Lung (tissue), 12 donors: ENCODE data around the gene STAB2. TPM values are rescaled to one million over a fixed set of nuclear protein-coding genes. Genes with fewer than 3 reads are reported as not detected.
A peak's percentile ranks its signal among the peaks of the same experiment; 100 is the strongest.
"Not testable (repeated sequence)": the region's sequence is repeated elsewhere in the genome, so short reads cannot be mapped to it uniquely, and the experiment has no call there.

ENCODE experiments used
- ATAC-seq: fragments of 200-7000 bp; cut with Tn5 transposase; one replicate; pipeline ENCODE4 v1.9.1; 2020; ENCODE audit warnings: moderate number of reproducible peaks; ENCODE audit not compliant: insufficient read depth, low FRiP score
- DNase-seq, 3 donors: peaks; one replicate each; pipeline ENCODE4 v3.0.0-alpha.2; 2013 to 2017
- H3K27ac ChIP-seq, 2 donors: one replicate each; pipeline ENCODE4 v1.5.1; 2013; ENCODE audit warnings: mild to moderate bottlenecking in 2 of 2, moderate library complexity in 2 of 2, control low read depth in 1 of 2, inconsistent platforms in 1 of 2, low read depth in 1 of 2, low read length in 1 of 2
- H3K27me3 ChIP-seq, 3 donors: one replicate each; pipeline ENCODE4 v1.5.1; 2013; ENCODE audit warnings: low read length in 2 of 3; ENCODE audit not compliant: control insufficient read depth in 3 of 3, insufficient read depth in 3 of 3
- H3K36me3 ChIP-seq, 4 donors: one replicate each; pipeline ENCODE4 v1.5.1; 2013; ENCODE audit warnings: low read length in 4 of 4, mild to moderate bottlenecking in 1 of 4, moderate library complexity in 1 of 4; ENCODE audit not compliant: control insufficient read depth in 4 of 4, insufficient read depth in 4 of 4
- H3K4me1 ChIP-seq, 5 donors: one replicate each; pipeline ENCODE4 v1.5.1; 2013; ENCODE audit warnings: low read length in 5 of 5, mild to moderate bottlenecking in 2 of 5, moderate library complexity in 1 of 5; ENCODE audit not compliant: control insufficient read depth in 5 of 5, insufficient read depth in 5 of 5
- H3K4me3 ChIP-seq: one replicate; pipeline ENCODE4 v1.5.1; 2013; ENCODE audit warnings: mild to moderate bottlenecking, control low read depth, moderate library complexity
- H3K9ac ChIP-seq, 2 donors: one replicate each; pipeline ENCODE4 v1.5.1; 2013; ENCODE audit warnings: low read length in 2 of 2, control low read depth in 1 of 2; ENCODE audit not compliant: insufficient read depth in 1 of 2
- H3K9me3 ChIP-seq, 4 donors: one replicate each; pipeline ENCODE4 v1.5.1; 2013; ENCODE audit warnings: low read length in 3 of 4, mild to moderate bottlenecking in 1 of 4, moderate library complexity in 1 of 4; ENCODE audit not compliant: control insufficient read depth in 4 of 4, insufficient read depth in 3 of 4
- WGBS, 2 donors: extraction: QIAGEN DNeasy Blood & Tissue Kit; methylation state at CpG; one replicate each; pipeline ENCODE4 v1.1.7; 2013; 5-methylcytosine and 5-hydroxymethylcytosine counted together
- polyA plus RNA-seq, 2 donors: library from polyadenylated mRNA; stranded (reverse); fragments of 200-250 nt; gene quantifications; one replicate each; pipeline ENCODE4 v1.2.1, GENCODE V29; 2013
- total RNA-seq, 2 donors: library from RNA; depleted of rRNA in 1 of 2; stranded (reverse); fragments of >200 nt in 1 of 2; gene quantifications; one replicate each; pipeline ENCODE4 v1.2.1, GENCODE V29; 2014 to 2021
- TF ChIP-seq, protein P1 (sequence below): IDR thresholded peaks from 2 replicates; pipeline ENCODE4 v1.5.1; 2012; ENCODE audit warnings: mild to moderate bottlenecking; ENCODE audit errors: control extremely low read depth, extremely low read depth
- donor health status: control.
- donor health status: control.
- donor health status: Bipolar disorder and iron deficiency.
- donor health status: healthy.
- donor health status: DM: yes; HTN: yes; CAD: no.

The STAB2 gene
- total and polyA plus RNA-seq, 4 donors, result 0.06 to 10.0 (median 0.43) TPM

DNA sequence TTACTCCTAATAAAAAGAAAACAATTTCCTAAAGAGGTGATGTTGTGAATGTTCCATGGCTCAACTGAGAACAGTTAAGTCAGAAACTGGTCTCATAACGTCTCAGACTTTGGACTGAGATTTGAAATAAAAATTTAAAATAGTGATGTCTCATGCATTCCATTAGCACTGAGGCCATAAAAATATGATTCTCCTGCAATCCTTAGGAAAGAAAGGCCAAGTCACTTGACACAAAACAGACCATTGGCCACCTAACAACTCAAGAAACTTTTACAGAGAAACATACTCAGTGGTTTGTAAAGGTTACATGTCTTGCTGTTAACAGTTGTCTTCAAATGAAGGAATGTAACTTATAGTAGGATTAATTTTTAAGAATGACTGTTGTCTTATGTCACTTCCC lies 58.1 kb downstream of the STAB2 start:
- H3K9me3 ChIP-seq, result no peaks in the 10 kb centered on the region
- no peaks in the 10 kb centered on the region for H3K27me3 ChIP-seq
- no peak for ATAC-seq
- H3K4me3 ChIP-seq, result no peak overlapping the region
- no peak overlapping the region for H3K9ac ChIP-seq
- DNase-seq, result no peak
- no peaks in the 10 kb centered on the region for H3K4me1 ChIP-seq
- no peak overlapping the region for H3K27ac ChIP-seq
- 78 to 82% methylated on average over 1 of the region's 1 CpG for WGBS, 2 donors
- no peaks in the 10 kb centered on the region for H3K36me3 ChIP-seq
- TF ChIP-seq, protein P1, sequence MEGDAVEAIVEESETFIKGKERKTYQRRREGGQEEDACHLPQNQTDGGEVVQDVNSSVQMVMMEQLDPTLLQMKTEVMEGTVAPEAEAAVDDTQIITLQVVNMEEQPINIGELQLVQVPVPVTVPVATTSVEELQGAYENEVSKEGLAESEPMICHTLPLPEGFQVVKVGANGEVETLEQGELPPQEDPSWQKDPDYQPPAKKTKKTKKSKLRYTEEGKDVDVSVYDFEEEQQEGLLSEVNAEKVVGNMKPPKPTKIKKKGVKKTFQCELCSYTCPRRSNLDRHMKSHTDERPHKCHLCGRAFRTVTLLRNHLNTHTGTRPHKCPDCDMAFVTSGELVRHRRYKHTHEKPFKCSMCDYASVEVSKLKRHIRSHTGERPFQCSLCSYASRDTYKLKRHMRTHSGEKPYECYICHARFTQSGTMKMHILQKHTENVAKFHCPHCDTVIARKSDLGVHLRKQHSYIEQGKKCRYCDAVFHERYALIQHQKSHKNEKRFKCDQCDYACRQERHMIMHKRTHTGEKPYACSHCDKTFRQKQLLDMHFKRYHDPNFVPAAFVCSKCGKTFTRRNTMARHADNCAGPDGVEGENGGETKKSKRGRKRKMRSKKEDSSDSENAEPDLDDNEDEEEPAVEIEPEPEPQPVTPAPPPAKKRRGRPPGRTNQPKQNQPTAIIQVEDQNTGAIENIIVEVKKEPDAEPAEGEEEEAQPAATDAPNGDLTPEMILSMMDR, result no peak

DNA sequence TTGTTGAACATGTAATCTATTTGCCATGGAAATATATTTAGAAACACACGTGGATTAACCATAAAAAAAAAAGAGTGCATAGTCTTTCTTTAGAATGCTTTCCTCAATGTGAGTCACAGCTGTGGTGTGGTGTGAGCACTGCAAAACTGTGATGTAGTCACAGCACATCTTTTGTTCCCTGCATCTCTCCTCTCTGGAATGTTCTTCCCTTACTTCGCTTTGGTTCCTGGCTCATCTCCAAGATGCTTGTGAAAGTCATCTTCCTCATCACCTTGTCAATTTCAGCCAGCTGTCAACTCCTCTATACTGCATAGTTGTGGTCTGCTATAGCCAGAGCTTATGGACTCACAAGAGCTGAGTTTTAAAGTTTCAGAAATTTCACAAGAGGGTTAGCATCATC lies 60.2 kb downstream of the STAB2 start:
- Histone ChIP-seq H3K4me1 (no peaks in the 10 kb centered on the region), H3K27ac (no peak overlapping the region), H3K27me3 (no peaks in the 10 kb centered on the region), H3K9ac (no peak overlapping the region), H3K4me3 (no peak overlapping the region), H3K9me3 (no peaks in the 10 kb centered on the region), H3K36me3 (no peaks in the 10 kb centered on the region)
- ATAC-seq, result no peak
- TF ChIP-seq, protein P1, result no peak
- no peak for DNase-seq
- WGBS, 2 donors, result 43 to 52% methylated on average over 2 of the region's 2 CpGs

DNA sequence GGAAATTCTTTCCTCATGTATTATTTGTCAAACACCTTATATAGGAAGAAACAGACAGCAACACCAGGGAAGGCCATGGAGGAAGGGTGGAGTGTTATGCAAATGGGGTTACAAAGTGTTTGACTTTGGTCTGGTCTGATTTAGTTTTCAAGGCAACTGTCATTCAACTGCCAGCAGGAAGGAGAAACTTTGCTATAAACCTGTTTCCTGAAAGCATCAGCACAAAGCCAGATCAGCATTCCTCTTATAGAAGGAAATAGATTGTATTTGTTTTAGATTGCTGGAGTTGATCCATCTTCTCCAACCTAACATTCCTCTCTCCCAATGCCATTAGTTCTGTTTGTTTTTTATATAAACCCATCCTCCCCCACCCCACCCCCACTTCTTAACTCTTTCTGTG lies 65.7 kb downstream of the STAB2 start:
- no peak overlapping the region for H3K27ac ChIP-seq
- H3K27me3 ChIP-seq, result no peaks in the 10 kb centered on the region
- no peak overlapping the region for H3K4me3 ChIP-seq
- peaks cover 0 to 7% (median 0%) of the 10 kb centered on the region in 5 donors for H3K4me1 ChIP-seq
- TF ChIP-seq, protein P1, result no peak
- ATAC-seq (no peak), DNase-seq (peak in 1 of 3 donors; percentile 22)
- no peaks in the 10 kb centered on the region for H3K36me3 ChIP-seq
- peaks cover 0 to 2% (median 0%) of the 10 kb centered on the region in 4 donors for H3K9me3 ChIP-seq
- no peak overlapping the region for H3K9ac ChIP-seq

DNA sequence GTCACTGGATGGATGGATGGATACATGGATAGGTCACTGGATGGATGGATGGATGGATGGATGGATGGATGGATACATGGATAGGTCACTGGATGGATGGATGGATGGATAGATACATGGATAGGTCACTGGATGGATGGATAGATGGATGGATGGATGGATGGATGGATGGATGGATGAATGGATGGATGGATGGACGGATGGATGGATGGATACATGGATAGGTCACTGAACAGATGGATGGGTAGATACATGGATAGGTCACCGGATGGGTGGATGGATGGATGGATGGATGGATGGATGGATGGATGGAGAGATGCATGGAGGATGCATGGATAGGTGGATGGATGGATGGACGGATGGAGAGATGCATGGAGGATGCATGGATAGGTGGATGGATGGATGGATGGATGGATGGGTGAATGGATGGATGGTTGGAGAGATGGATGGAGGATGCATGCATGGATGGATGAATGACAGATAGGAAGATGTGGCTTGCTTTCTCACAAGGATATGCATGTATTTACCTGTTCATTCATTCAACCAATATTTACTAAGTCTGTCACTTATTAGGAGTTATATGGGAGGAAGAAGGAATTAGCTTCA lies 66.6 kb downstream of the STAB2 start:
- H3K4me1 ChIP-seq, H3K27me3 ChIP-seq, H3K9ac ChIP-seq, ATAC-seq, H3K9me3 ChIP-seq, H3K36me3 ChIP-seq, DNase-seq, H3K27ac ChIP-seq, H3K4me3 ChIP-seq: not testable (repeated sequence)
- WGBS, 2 donors, result 82 to 90% methylated on average over 3 of the region's 3 CpGs
